HEK293T (cell line): Measurements from ENCODE around the gene DNAJA1.

ENCODE experiments used
- BHLHE40 ChIP-seq: fragments of 450-650 bp; IDR thresholded peaks from 2 replicates; pipeline ENCODE4 v1.6.1; 2016; ENCODE audit warnings: mild to moderate bottlenecking, moderate library complexity, borderline replicate concordance
- CTBP1 ChIP-seq: fragments of 450-650 bp; IDR thresholded peaks from 2 replicates; pipeline ENCODE4 v1.6.1; 2016; ENCODE audit warnings: borderline replicate concordance
- ELF4 ChIP-seq: fragments of 450-650 bp; IDR thresholded peaks from 2 replicates; pipeline ENCODE4 v1.6.1; 2017; ENCODE audit warnings: antibody characterized with exemption
- FOXA1 ChIP-seq: fragments of 450-650 bp; IDR thresholded peaks from 2 replicates; pipeline ENCODE4 v1.6.1; 2016; ENCODE audit warnings: mild to moderate bottlenecking
- FOXK2 ChIP-seq: fragments of 450-650 bp; IDR thresholded peaks from 2 replicates; pipeline ENCODE4 v1.6.1; 2016; ENCODE audit warnings: mild to moderate bottlenecking
- FOXM1 ChIP-seq: fragments of 450-650 bp; IDR thresholded peaks from 2 replicates; pipeline ENCODE4 v1.6.1; 2017; ENCODE audit warnings: mild to moderate bottlenecking, borderline replicate concordance
- HDGF ChIP-seq: fragments of 450-650 bp; IDR thresholded peaks from 2 replicates; pipeline ENCODE4 v1.6.1; 2017; ENCODE audit warnings: antibody characterized with exemption, borderline replicate concordance
- LEF1 ChIP-seq: fragments of 450-650 bp; IDR thresholded peaks from 2 replicates; pipeline ENCODE4 v1.6.1; 2017; ENCODE audit warnings: mild to moderate bottlenecking, borderline replicate concordance
- NFRKB ChIP-seq: fragments of 450-650 bp; IDR thresholded peaks from 2 replicates; pipeline ENCODE4 v1.6.1; 2016; ENCODE audit warnings: mild to moderate bottlenecking, moderate library complexity
- SP1 ChIP-seq: fragments of 450-650 bp; IDR thresholded peaks from 2 replicates; pipeline ENCODE4 v1.6.1; 2017
- SUZ12 ChIP-seq: fragments of 450-650 bp; IDR thresholded peaks from 2 replicates; pipeline ENCODE4 v1.6.1; 2016; ENCODE audit warnings: mild to moderate bottlenecking
- TARDBP ChIP-seq: fragments of 450-650 bp; IDR thresholded peaks from 2 replicates; pipeline ENCODE4 v1.6.1; 2016
- ZNF384 ChIP-seq: fragments of 450-650 bp; IDR thresholded peaks from 2 replicates; pipeline ENCODE4 v1.6.1; 2016
- TF ChIP-seq, protein P1 (sequence below): fragments of 450-650 bp; IDR thresholded peaks from 2 replicates; pipeline ENCODE4 v1.6.1; 2016

DNA sequence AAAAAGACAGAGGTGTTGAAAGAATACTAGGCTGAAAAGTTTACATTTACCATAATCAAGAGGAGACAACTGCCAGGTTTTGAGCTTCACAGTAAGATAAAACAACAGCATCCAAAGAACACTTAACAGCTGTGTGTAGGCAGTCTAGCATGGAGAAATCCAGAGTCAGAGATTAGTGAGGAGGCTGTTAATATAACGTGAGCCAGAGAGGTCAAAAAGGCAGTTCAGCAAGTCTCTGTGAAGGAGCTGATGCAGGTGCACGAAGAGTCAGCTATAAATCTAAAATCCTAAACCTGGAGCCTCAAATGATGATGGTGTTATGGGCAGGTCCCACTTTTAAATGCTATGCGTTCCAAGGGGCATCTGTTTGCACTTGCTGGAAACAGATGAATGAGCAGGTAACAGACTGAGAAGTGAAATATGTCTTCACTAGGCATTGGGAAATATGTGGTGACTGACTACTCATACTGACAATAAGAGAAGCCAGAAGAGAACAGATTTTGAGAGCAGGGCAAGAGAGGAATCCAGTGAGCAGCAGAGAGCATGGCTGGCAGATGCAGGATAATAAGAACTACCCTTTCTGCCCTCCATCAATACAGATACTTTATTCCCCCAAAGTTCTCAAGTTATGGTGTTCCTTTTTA, 32.4 kb upstream of the DNAJA1 start:
- TF ChIP-seq ELF4 (no peak), FOXA1 (no peak), FOXK2 (no peak), TARDBP (no peak), FOXM1 (no peak), BHLHE40 (no peak), HDGF (no peak), SUZ12 (no peak), LEF1 (no peak), SP1 (no peak), CTBP1 (no peak), NFRKB (no peak), ZNF384 (no peak)
- TF ChIP-seq, protein P1, sequence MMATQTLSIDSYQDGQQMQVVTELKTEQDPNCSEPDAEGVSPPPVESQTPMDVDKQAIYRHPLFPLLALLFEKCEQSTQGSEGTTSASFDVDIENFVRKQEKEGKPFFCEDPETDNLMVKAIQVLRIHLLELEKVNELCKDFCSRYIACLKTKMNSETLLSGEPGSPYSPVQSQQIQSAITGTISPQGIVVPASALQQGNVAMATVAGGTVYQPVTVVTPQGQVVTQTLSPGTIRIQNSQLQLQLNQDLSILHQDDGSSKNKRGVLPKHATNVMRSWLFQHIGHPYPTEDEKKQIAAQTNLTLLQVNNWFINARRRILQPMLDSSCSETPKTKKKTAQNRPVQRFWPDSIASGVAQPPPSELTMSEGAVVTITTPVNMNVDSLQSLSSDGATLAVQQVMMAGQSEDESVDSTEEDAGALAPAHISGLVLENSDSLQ: no peak
